Smooth muscle cell (in vitro differentiated cells): ENCODE results near the gene GPR149. TPM values are rescaled to one million over a fixed set of nuclear protein-coding genes. Genes with fewer than 3 reads are reported as not detected.

ENCODE experiments used
- DNase-seq: peaks from one replicate; lab custom pipeline; 2025; ENCODE audit not compliant: unreplicated experiment; lab: John Stamatoyannopoulos, UW
- H2AFZ ChIP-seq: fragments of 200-600 bp; sonication (generic); 2 replicates; pipeline ENCODE4 v1.6.0; 2016; ENCODE audit warnings: antibody characterized with exemption, low read depth, mild to moderate bottlenecking
- H3F3A ChIP-seq: fragments of 200-600 bp; sonication (generic); 2 replicates; pipeline ENCODE4 v1.6.0; 2017; ENCODE audit warnings: antibody characterized with exemption, low read depth
- H3K27ac ChIP-seq: fragments of 200-600 bp; sonication (generic); 2 replicates; pipeline ENCODE4 v1.5.1; 2016; ENCODE audit warnings: low read depth, mild to moderate bottlenecking
- H3K27me3 ChIP-seq: fragments of 200-600 bp; sonication (generic); 2 replicates; pipeline ENCODE4 v1.6.1; 2016; ENCODE audit warnings: low read depth, mild to moderate bottlenecking
- H3K36me3 ChIP-seq: fragments of 200-600 bp; sonication (generic); 2 replicates; pipeline ENCODE4 v1.5.1; 2016; ENCODE audit warnings: low read depth
- H3K4me1 ChIP-seq: fragments of 200-600 bp; sonication (generic); 2 replicates; pipeline ENCODE4 v1.5.1; 2016; ENCODE audit warnings: low read depth
- H3K4me2 ChIP-seq: fragments of 200-600 bp; sonication (generic); 2 replicates; pipeline ENCODE4 v1.6.0; 2016; ENCODE audit warnings: mild to moderate bottlenecking
- H3K4me3 ChIP-seq: fragments of 200-600 bp; sonication (generic); 2 replicates; pipeline ENCODE4 v1.5.1; 2016; ENCODE audit warnings: mild to moderate bottlenecking
- H3K79me2 ChIP-seq: fragments of 200-600 bp; sonication (generic); 2 replicates; pipeline ENCODE4 v1.6.0; 2016; ENCODE audit warnings: low read depth, mild to moderate bottlenecking
- H3K9ac ChIP-seq: fragments of 200-600 bp; sonication (generic); 2 replicates; pipeline ENCODE4 v1.6.0; 2016; ENCODE audit warnings: low read depth
- H3K9me3 ChIP-seq: fragments of 200-600 bp; sonication (generic); replicated peaks from 2 replicates; pipeline ENCODE4 v1.5.1; 2016; ENCODE audit warnings: low read depth
- H4K20me1 ChIP-seq: fragments of 200-600 bp; sonication (generic); 2 replicates; pipeline ENCODE4 v1.6.0; 2016; ENCODE audit warnings: low read depth
- WGBS: methylation state at CpG from one replicate; pipeline ENCODE4 v1.1.7; 2016; ENCODE audit warnings: low lambda C conversion rate; 5-methylcytosine and 5-hydroxymethylcytosine counted together
- polyA plus RNA-seq: library from polyadenylated mRNA; unstranded; fragments of >200 nt; fragmentation: Nextera tagmentation; extraction: Ambion mirVana; gene quantifications from 2 replicates; pipeline ENCODE4 v1.2.1, GENCODE V29; 2016
- total RNA-seq: library from RNA; depleted of rRNA; stranded (reverse); fragments of >200 nt; gene quantifications from 2 replicates; pipeline ENCODE4 v1.2.3, GENCODE V29; 2014
- TF ChIP-seq, protein P1 (sequence below): fragments of 200-600 bp; sonication (generic); IDR thresholded peaks from 2 replicates; pipeline ENCODE4 v1.5.1; 2017; ENCODE audit warnings: borderline replicate concordance, mild to moderate bottlenecking, antibody characterized with exemption; ENCODE audit not compliant: insufficient read depth, poor library complexity, severe bottlenecking

The GPR149 gene, protein sequence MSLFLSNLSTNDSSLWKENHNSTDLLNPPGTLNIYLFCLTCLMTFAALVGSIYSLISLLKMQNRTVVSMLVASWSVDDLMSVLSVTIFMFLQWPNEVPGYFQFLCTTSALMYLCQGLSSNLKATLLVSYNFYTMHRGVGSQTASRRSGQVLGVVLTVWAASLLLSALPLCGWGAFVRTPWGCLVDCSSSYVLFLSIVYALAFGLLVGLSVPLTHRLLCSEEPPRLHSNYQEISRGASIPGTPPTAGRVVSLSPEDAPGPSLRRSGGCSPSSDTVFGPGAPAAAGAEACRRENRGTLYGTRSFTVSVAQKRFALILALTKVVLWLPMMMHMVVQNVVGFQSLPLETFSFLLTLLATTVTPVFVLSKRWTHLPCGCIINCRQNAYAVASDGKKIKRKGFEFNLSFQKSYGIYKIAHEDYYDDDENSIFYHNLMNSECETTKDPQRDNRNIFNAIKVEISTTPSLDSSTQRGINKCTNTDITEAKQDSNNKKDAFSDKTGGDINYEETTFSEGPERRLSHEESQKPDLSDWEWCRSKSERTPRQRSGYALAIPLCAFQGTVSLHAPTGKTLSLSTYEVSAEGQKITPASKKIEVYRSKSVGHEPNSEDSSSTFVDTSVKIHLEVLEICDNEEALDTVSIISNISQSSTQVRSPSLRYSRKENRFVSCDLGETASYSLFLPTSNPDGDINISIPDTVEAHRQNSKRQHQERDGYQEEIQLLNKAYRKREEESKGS
- total RNA-seq = not detected in 2 replicates
- polyA plus RNA-seq = not detected in 2 replicates

DNA sequence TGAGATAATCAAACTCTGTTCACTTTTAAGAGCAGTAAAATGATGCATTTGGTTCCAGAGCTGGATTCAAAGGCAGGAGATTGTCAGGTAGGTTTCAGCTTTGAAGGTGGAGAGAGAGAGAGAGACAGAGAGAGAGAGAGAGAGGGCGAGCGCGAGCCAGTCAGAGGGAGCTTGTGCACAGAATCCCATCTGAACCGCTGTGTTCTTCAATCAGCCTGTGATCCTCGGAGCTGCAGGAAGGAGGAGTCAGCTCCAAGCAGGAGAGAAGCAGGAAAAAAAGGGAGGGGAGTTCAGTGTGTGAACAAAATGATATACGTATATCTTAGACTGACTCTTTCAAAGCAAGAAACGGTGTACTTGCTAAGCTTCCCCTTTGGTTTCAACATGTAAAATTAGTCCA is at the start of gene GPR149:
TSS of gene GPR149 (minus strand) at position 177 of the 400 bp plus-strand sequence. CDS start 575 bp downstream, outside the sequence.
- no peaks in the 10 kb centered on the region for H3K9me3 ChIP-seq
- no peak for DNase-seq
- H3K4me2 ChIP-seq = peak within 1 kb of the TSS; percentile 79
- WGBS = 27% methylated on average over 7 of the region's 7 CpGs
- no peaks in the 10 kb centered on the region for H3K79me2 ChIP-seq
- peaks cover 67% of the 10 kb centered on the region for H3K27me3 ChIP-seq
- TF ChIP-seq, protein P1, sequence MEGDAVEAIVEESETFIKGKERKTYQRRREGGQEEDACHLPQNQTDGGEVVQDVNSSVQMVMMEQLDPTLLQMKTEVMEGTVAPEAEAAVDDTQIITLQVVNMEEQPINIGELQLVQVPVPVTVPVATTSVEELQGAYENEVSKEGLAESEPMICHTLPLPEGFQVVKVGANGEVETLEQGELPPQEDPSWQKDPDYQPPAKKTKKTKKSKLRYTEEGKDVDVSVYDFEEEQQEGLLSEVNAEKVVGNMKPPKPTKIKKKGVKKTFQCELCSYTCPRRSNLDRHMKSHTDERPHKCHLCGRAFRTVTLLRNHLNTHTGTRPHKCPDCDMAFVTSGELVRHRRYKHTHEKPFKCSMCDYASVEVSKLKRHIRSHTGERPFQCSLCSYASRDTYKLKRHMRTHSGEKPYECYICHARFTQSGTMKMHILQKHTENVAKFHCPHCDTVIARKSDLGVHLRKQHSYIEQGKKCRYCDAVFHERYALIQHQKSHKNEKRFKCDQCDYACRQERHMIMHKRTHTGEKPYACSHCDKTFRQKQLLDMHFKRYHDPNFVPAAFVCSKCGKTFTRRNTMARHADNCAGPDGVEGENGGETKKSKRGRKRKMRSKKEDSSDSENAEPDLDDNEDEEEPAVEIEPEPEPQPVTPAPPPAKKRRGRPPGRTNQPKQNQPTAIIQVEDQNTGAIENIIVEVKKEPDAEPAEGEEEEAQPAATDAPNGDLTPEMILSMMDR = no peak
- H3K27ac ChIP-seq = no peak within 1 kb of the TSS
- H4K20me1 ChIP-seq = no peaks in the 10 kb centered on the region
- H3K36me3 ChIP-seq = no peaks in the 10 kb centered on the region
- peak within 1 kb of the TSS; percentile 35 for H3K4me3 ChIP-seq
- H3F3A ChIP-seq = no peaks in the 10 kb centered on the region
- no peak within 1 kb of the TSS for H2AFZ ChIP-seq
- peaks cover 4% of the 10 kb centered on the region for H3K4me1 ChIP-seq
- no peak within 1 kb of the TSS for H3K9ac ChIP-seq

DNA sequence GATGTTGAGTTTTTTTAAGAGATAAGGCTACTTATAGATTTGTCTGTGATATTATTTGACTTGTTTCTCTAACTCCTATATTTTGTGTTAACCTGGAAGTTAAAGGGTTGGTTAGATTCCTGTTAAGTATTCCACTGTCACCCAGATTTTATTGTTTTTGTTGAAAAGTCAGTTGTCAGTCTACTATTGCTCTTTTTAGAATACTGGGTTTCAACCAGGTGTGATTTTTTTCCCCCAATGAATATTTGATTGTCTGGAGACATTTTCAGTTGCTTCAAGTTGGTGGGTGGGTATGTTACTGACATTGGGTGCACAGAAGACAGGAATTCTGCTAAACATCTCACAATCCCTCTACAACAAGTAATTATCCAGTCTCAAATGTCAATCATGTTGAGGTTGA is 43.8 kb upstream of the GPR149 start:
- Histone ChIP-seq H3F3A (no peaks in the 10 kb centered on the region), H3K27ac (no peak overlapping the region), H3K79me2 (no peaks in the 10 kb centered on the region), H3K4me1 (no peaks in the 10 kb centered on the region), H3K9me3 (peaks cover 10% of the 10 kb centered on the region), H2AFZ (no peak overlapping the region), H3K4me3 (no peak overlapping the region), H3K36me3 (peaks cover 6% of the 10 kb centered on the region), H4K20me1 (no peaks in the 10 kb centered on the region), H3K9ac (no peak overlapping the region), H3K27me3 (no peaks in the 10 kb centered on the region), H3K4me2 (no peak overlapping the region)
- DNase-seq = no peak
- TF ChIP-seq, protein P1 = no peak

DNA sequence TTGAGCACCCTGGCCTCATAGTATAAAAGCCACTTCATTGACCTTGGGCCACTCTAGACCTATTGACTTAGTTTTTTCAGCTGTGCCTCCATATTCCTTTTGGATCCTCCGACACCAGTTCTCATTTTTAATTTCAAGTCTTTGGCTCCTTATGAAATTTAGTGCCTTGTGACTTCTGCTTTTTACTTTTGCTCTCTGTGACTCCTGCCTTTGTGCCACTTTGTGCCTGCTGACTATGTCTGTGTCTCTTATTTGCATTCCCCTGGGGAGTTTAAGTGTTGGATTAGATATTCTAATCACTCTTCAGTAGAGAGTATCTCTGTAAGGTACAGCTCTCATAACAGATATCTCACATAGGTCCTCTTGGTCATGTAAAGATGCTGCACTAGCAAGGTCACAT is 39.6 kb upstream of the GPR149 start:
- Histone ChIP-seq H4K20me1 (no peaks in the 10 kb centered on the region), H3K9me3 (peaks cover 10% of the 10 kb centered on the region), H3K4me3 (no peak overlapping the region), H3F3A (no peaks in the 10 kb centered on the region), H3K79me2 (no peaks in the 10 kb centered on the region), H3K9ac (no peak overlapping the region), H3K27ac (no peak overlapping the region), H3K27me3 (no peaks in the 10 kb centered on the region), H3K4me2 (no peak overlapping the region), H3K36me3 (peaks cover 6% of the 10 kb centered on the region), H3K4me1 (no peaks in the 10 kb centered on the region), H2AFZ (no peak overlapping the region)
- TF ChIP-seq, protein P1 = no peak
- 100% methylated on average over 1 of the region's 1 CpG for WGBS
- DNase-seq = no peak
